Mucosa of gallbladder (tissue), 1 donor: ENCODE measurements around the gene CTPS1. TPM values are rescaled to one million over a fixed set of nuclear protein-coding genes. Genes with fewer than 3 reads are reported as not detected.

ENCODE experiments used
- DNase-seq: peaks from one replicate; pipeline ENCODE4 v3.0.0-alpha.2; 2020; ENCODE audit warnings: low spot score
- total RNA-seq: library from RNA; stranded (reverse); gene quantifications from one replicate; pipeline ENCODE4 v1.2.1, GENCODE V29; 2021
- donor health status: DM: no; HTN: no; CAD: no.

The CTPS1 gene
- total RNA-seq, 1 donor from 2014 or later: 20.4 TPM

DNA sequence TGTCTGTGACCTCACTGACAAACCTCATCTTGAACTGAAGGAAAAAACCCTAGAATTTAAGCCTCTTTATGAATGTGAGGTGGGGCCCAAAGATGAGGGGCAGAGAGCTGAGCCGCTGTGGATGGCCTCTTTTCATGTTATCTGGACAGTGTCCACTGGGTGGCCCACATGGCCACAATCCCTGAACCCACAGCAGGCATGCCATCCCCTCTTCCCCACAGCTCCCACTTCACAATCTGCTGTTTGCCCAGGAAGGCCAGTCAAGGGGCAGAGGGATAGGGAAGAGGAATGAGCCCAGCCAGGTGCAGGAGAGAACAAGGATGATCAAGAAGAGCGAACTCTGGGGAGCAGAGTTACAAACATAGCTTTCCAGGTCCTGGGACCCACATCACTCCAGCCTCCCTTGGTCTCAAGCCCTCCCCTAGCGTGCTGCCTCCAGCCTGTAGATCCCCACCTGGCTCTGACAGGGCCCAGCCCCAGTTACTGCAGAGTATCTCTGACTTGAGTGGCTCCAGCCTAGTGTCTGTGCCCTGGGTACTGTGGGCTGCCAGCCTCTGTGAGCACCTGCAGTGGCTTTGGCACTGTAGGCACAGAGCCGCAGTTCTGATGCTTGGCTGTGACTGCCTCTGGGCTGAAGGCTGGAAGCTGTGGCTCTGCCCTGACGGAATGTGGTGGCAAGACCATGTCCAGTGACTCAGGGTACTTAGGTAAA, 43.9 kb downstream of the CTPS1 start:
- no peak for DNase-seq

DNA sequence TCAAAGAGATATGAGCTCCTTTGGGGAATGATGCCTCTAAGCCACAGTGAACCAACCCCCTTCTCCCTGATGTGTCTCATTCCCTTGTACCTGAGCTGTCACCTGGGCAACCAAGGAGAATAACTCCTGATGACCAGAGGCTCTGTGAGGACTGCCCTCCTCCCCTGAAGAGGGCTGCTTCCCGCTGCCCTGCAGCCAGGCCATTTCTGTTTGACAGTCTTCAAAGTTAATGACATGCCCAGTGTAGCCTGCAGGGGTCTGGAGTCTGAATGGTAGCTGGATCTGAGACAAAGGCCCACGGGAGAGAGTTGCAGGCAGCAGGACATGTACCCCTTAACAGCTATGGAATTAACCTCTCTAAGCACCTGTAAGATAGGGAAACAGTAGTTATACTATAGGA, 45.5 kb downstream of the CTPS1 start:
- DNase-seq: no peak

DNA sequence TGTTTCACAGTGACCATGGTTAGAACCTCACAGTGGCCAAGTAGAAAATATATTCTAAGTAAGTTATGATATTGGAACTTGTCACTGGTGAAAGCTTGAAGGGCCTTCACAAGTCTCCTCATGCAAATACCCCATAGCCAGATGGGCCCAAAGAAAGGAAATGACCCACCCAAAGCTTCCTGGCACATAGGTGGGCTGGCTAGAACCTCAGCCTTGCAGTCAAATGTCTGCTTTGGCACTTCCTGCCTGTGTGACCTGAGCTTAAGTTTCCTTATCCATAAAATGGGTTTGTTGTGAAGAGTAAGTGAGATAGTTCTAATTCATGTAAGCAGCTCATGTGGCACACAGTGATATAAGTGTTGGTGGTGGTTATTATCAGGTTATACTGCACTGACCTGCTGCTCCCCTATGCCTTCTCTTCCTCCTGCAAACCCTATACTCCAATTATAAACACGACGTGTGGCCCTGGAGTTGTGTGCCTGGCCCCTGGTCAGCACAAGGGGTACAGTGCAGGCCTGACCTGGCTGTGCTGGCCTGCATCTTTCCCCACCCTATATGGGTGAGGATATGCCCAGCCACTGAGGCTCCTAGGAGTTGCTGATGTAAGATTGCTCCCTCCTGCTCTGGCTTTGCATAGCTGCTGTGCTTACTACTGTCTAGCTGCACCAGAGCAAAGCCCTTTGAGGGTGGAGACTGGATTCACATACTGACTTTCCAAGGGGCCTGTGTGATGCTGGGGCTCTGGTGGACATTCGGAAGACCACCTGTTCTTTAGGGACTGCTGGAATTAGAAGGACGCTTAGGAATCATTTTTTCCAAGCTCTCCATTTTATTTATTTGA, 46.7 kb downstream of the CTPS1 start:
- no peak for DNase-seq

DNA sequence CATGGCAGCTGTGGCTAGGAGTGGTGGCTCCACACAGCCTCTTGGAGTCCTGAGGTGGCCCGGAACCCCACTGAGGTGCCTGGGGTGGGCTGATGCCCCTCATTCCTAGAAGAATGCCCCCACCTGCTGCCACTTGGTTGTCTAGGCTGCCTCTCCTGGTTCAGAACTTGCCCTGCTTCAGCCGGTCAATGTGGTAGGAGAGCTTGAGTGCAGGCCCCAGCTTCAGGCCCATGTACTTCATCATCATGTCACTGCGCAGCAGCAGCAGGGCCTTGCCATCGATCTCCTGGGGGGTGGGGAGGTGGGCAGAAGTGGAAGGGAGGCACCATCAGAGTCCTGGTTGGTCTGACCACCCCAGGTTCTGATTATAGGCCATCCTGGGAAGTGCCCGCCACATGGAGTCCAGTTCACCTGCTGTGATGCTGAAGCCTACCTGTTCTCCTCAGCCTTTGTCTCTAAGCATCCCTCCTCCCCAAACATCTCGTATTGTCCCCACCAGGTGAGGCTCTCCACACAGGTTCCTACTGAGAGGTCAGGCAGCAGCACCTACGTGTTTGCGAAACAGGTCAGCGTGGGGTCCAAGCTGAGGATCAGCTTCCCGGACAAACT, 48.6 kb downstream of the CTPS1 start:
- no peak for DNase-seq

DNA sequence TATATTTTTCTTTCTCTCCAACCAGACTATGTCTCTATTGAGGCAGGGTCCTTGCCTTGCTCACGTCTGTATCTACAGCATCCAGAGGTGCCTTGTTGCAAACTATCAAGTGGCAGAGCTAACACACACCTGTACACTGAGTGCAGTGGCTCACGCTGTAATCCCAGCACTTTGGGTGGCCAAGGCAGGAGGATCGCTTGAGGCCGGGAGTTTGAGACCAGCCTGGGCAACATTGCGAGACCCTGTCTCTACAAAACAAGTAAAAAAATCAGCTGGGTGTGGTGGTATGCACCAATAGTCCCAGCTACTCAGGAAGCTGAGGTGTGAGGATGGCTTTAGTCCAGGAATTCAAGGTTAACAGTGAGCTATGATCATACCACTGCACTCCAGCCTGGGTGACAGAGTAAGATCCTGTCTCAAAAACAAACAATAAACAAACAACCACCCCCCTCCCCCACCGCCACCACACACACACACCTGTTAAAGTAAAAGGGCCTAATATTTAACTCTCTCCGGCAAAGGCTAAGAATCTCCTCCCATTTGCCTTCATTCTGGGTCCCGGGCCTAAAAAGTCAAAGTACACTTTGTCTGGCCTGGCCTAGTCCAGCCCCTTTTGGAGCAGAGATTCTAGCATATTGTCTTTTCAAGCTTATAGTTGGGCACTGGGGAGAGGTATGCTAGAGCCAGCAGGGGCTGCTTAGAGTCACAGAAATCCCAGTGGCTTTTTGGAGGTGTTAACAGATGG, 51.5 kb downstream of the CTPS1 start:
- DNase-seq: no peak

DNA sequence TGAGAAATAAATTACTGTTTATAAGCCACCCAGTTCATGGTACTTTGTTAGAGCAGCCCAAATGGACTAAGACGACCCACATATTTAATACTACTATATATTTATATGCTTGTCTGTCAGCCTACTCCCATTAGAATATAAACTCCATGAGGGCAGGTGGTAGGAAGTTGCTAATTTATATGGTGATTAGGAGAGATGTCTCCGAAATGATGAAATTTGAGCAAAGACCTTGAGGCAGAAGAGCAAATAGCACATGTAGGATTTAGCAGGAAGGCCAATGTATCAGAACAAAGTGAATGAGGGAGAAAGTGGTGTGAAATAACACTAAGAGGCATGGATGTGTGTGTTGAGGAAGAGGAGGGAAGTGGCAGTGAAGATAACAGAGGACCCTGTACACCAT, 52.7 kb downstream of the CTPS1 start:
- DNase-seq: no peak

DNA sequence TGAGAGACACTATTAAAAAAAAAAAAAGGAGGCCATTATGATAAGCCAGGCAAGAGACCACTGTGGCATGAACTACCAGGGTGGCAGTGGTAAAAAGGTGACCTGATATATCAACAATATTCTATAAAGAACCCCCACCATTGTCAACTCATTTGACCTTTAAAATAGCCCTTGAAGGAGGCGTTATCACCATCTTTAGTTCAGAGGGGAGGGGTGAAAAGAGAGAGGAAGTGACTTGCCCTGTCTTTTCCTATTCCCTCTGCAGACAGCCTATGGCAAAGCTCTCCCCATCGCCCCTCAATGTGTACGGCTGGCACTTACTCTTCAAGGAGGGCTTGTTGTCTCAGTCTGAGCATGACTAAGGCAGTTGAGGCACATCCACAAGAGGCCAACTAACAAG, 53.8 kb downstream of the CTPS1 start:
- no peak for DNase-seq

DNA sequence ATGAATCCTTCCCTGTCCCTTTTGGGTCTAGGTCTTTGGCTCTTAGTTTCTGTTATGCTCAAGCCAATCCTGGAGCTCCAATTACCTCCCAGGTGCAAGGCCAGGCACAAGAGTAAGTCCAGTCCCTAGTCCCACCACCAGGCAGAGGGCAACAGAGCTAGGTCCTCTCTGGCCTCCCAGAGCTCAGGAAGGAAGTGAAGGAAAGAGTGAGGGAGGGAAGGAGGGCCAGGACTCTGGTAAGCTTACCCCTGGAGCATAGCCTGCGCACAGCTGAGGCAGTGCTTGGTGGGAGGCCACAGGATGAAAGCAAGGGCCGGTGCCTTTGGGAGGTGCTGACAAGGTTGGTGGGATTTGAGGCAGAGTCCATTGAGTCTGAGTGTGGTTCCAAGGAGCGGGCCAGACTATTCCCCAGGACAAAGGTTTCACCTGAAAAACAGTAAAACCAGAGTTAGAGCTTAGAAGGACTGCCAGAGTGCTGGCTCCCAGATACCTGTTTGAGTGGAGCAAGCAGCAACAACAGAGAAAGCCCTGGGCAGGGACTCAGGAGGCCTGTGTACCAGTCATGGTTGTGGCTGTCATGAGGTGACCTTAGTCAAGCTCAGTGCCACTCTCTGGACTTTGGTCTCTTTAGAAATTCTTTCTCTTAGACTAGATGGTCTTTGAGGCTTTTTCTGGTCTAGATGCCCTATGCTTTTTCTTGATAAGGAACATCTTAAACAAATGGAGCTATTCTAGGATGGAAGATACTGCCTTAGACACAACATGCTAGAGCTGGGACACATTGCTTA, 57.8 kb downstream of the CTPS1 start:
- no peak for DNase-seq

DNA sequence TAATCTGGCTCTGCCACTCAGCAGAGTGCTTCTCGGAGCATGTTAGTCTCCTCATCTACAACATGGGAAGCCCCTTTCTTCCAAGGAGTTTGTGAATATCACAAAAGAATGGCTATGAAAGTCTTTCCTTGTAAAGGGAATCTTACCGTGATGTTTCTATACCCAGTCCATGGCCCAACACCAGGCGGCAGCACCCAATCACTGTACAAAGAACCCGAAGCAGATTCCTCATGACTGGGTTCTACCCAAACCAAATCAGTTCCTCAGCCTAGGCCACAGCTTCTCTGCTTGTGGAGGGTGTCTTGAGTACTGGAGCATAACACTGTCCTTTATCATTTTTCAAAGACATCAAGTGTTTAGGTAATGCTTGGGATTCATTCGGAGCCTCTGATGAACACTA, 58.6 kb downstream of the CTPS1 start:
- no peak for DNase-seq

DNA sequence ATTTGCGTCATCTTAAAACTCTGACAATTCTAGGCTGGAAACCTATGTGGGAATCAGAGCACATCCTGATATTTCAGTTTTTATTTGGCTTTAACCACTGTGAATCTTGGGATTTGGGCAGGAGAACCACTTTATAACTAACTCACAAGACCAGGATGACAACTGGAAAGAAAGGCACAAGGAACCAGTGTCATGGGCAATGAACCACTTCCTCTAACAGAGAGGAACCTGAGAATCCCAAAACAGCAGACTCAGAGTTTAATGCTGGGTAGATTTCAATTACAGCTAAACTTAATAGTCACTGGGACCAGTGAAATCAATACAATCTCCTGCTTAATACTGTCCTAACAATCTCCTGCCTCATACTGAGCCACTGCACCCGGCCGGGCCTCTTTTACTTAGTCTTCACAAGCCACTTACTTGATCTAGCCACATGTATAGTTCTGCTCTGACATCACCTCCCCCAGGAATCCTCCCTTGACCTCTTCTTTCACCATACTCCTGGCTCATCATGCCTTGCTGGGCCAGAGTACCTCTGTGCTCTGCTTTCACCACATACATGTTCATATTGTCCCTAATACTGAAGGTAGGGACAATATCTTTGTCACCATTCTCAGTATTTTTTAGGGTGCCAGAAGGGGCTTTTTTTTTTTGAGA, 62.2 kb downstream of the CTPS1 start:
- no peak for DNase-seq

DNA sequence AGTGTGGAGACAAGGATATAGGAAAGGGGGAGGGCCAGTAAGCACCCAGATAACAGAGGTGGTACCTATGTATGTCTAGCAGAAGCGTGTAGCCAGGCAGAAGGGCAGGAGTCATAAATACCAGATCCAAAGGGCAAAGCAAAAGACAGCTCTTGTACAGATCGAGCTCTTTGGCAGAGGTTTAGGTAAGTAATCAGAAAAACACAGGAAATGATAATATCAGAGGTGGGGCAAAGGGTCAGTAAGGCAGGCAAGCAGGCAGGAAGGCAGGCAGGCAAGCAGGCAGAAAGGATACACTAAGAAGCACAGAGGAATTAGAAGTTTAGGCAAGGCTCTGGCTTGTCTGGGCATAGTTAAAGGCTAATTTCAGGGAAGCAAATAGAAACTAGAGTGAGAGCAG, 64.7 kb downstream of the CTPS1 start:
- DNase-seq: no peak

DNA sequence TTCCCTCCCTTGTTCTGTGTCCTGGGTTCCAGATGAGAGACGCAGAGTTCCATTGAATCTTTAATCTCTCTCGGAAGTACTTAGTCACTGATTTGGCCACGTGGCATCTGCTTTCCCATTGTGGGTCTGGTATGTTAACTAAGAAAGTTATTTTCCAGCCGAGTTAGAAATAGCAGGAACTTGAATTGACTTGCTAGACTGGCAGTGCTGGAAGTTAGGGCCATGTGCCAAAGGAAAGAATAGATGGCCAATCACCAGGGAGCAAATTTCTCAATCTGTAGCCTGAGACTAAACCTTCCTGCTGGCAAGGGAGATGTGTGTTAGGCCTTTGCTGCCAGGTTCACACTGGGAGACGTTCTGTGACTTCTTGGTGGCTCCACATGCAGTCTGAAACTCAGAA, 66.2 kb downstream of the CTPS1 start:
- peak; percentile 79 for DNase-seq

DNA sequence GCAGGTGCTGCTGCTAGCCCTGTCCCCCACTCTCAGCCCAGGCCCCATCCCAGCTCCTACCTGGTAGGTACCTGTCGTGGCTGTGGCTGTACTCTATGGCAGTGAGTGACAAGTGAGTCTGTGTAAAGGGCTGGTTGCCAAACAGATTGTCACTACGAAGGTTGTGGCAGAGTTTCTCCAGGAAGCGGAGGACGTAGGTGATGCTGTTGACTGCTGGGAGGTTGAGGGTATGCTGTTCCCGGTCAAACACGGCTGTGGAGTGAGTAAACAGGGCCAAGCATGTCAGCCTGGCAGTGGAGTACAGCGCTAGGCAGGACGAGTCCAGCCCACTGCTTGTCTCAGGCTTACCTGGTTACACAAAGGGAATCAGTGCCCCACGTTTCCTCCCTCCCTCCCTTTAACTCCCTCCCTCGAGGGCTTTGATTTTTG, 66.9 kb downstream of the CTPS1 start:
- DNase-seq: peak; percentile 29

DNA sequence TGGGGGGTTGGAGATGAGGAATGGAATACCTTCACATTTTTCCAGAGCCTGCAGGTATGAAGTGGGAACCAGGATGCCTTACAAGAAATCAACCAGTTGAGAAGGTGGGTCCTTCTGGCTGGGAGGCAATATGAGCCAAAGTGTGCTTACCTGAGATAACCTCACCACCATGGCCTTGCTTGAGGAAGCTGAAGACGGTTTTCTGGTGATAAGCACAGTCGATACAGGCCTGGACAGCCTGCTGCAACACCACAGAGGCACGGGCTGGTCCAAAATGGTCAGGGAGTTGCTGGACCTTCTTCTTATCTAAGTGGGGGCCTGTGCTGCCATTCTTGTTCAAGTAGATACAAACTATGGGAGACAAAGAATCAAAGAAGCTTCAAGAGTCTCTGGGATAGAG, 69.0 kb downstream of the CTPS1 start:
- no peak for DNase-seq

DNA sequence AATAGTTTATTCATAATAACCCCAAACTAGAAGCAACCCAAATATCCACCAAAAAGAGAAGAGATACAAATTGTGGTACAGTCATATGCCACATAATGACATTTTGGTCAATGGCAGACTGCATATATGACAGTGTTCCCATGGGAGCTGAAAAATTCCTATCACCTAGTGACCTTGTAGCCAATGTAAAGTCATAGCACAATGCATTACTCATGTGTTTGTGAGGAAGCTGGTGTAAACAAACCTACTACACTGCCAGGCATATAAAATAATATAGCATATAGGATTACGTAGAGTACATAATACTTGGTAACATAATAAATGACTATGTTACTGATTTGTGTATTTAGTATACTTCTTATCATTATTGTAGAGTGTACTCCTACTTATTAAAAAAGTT, 71.5 kb downstream of the CTPS1 start:
- no peak for DNase-seq

DNA sequence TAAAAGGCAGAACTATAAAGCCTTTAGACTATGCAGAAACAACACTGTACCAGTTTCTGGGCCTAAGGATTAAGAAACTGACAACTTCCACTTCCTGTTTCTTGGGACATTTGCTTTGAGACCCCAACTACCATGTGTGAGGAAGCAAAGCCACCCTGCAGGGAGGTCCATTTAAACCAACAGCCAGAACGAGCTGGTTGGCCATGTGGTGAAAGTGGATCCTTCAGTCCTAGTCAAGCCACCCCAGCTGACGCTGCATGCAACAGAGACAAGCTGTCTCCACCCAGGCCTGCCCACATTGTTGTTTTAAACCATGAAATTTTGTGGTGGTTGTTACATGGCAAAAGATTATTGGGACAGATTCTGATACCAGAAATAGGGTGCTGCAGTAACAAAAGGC, 73.8 kb downstream of the CTPS1 start:
- no peak for DNase-seq

DNA sequence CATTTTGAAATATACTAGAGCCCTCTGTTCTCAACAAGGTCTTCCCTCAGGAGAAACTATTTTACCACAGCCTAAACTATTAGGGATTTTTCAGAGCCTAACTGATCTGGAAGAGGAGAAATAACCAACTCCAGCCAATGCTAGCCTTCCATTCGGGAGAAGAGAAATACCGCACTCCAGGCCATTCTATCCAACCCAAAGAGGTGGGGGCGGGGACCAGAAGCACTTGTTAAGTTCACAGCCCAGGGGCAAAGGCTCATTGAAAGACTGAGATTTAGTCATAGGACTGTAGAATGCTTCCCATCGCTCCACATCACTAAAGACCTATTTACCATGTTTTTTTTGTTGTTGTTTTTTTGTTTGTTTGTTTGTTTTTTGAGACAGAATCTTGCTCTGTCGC, 77.4 kb downstream of the CTPS1 start:
- DNase-seq: no peak
